ENCODE measurements around the gene FGGY. TPM values are rescaled to one million over a fixed set of nuclear protein-coding genes. Genes with fewer than 3 reads are reported as not detected.

The FGGY gene
- total RNA-seq, 2 experiments from 2014 or later, result 5.6 to 8.1 TPM

- no peaks in the 10 kb centered on the region for H3K36me3 Mint-ChIP-seq (ENCODE audit: low read depth)
- no peak overlapping the region for H3K4me3 Mint-ChIP-seq
- intact Hi-C loops (cut with DNase I, micrococcal nuclease), result no loop called here
- DNase-seq (no peak), ATAC-seq (no peak)
- H3K4me1 Mint-ChIP-seq, result peaks cover 5% of the 10 kb centered on the region
- POLR2A ChIA-PET, result no interaction called here
- no peak overlapping the region for H3K27ac Mint-ChIP-seq
- H3K9me3 Mint-ChIP-seq (ENCODE audit: low read depth), result no peaks in the 10 kb centered on the region
- H3K27me3 Mint-ChIP-seq, result no peaks in the 10 kb centered on the region
- CTCF ChIA-PET, result no interaction called here
These were observed 113.6 kb downstream of the FGGY start for GRCh38 chr1:59410457-59410856.

- Mint-ChIP-seq H3K9me3 (ENCODE audit: low read depth) (no peaks in the 10 kb centered on the region), H3K36me3 (ENCODE audit: low read depth) (no peaks in the 10 kb centered on the region), H3K27me3 (no peaks in the 10 kb centered on the region), H3K27ac (no peak overlapping the region), H3K4me3 (no peak overlapping the region), H3K4me1 (peaks cover 5% of the 10 kb centered on the region)
- POLR2A ChIA-PET, result no interaction called here
- CTCF ChIA-PET, result no interaction called here
- no peak for ATAC-seq
- intact Hi-C loops (cut with DNase I, micrococcal nuclease), result no loop called here
- DNase-seq, result no peak
These were observed 114.3 kb downstream of the FGGY start for GRCh38 chr1:59411147-59411546.

GRCh38 chr1:59412718-59413326, 115.9 kb downstream of the FGGY start:
- Mint-ChIP-seq H3K9me3 (ENCODE audit: low read depth) (no peaks in the 10 kb centered on the region), H3K4me1 (peaks cover 5% of the 10 kb centered on the region), H3K4me3 (no peak overlapping the region), H3K36me3 (ENCODE audit: low read depth) (no peaks in the 10 kb centered on the region), H3K27ac (no peak overlapping the region), H3K27me3 (no peaks in the 10 kb centered on the region)
- ATAC-seq, result no peak
- ChIA-PET POLR2A (no interaction called here), CTCF (no interaction called here)
- intact Hi-C loops (cut with DNase I, micrococcal nuclease), result no loop called here
- no peak for DNase-seq

- Mint-ChIP-seq H3K27ac (no peak overlapping the region), H3K4me3 (no peak overlapping the region), H3K4me1 (peaks cover 5% of the 10 kb centered on the region), H3K36me3 (ENCODE audit: low read depth) (no peaks in the 10 kb centered on the region), H3K9me3 (ENCODE audit: low read depth) (no peaks in the 10 kb centered on the region), H3K27me3 (peaks cover 2% of the 10 kb centered on the region)
- ChIA-PET POLR2A (no interaction called here), CTCF (no interaction called here)
- intact Hi-C loops (cut with DNase I, micrococcal nuclease), result no loop called here
- DNase-seq, result no peak
- no peak for ATAC-seq
These were observed 116.4 kb downstream of the FGGY start for GRCh38 chr1:59413327-59413720.

- Mint-ChIP-seq H3K27ac (no peak overlapping the region), H3K27me3 (peaks cover 3% of the 10 kb centered on the region), H3K4me1 (peaks cover 5% of the 10 kb centered on the region), H3K4me3 (no peak overlapping the region), H3K36me3 (ENCODE audit: low read depth) (no peaks in the 10 kb centered on the region), H3K9me3 (ENCODE audit: low read depth) (no peaks in the 10 kb centered on the region)
- intact Hi-C loops (cut with DNase I, micrococcal nuclease), result no loop called here
- no peak for ATAC-seq
- POLR2A ChIA-PET, result no interaction called here
- no peak for DNase-seq
- CTCF ChIA-PET, result interaction anchor here (0.6 kb wide), 1 partner anchor 705 kb away, joined by 3 read pairs; no protein-coding TSS in a partner anchor
These were observed 117.7 kb downstream of the FGGY start for GRCh38 chr1:59414406-59415133.

- ATAC-seq (no peak), DNase-seq (no peak)
- intact Hi-C loops (cut with DNase I, micrococcal nuclease), result no loop called here
- Mint-ChIP-seq H3K27ac (no peak overlapping the region), H3K4me3 (no peak overlapping the region), H3K27me3 (peaks cover 3% of the 10 kb centered on the region), H3K36me3 (ENCODE audit: low read depth) (no peaks in the 10 kb centered on the region), H3K4me1 (no peaks in the 10 kb centered on the region), H3K9me3 (ENCODE audit: low read depth) (no peaks in the 10 kb centered on the region)
- ChIA-PET CTCF (no interaction called here), POLR2A (no interaction called here)
These were observed 118.5 kb downstream of the FGGY start for GRCh38 chr1:59415286-59415850.

- no peaks in the 10 kb centered on the region for H3K4me1 Mint-ChIP-seq
- ATAC-seq (no peak), DNase-seq (no peak)
- H3K27ac Mint-ChIP-seq, result no peak overlapping the region
- H3K4me3 Mint-ChIP-seq, result no peak overlapping the region
- no peaks in the 10 kb centered on the region for H3K9me3 Mint-ChIP-seq (ENCODE audit: low read depth)
- ChIA-PET POLR2A (no interaction called here), CTCF (no interaction called here)
- no peaks in the 10 kb centered on the region for H3K36me3 Mint-ChIP-seq (ENCODE audit: low read depth)
- intact Hi-C loops (cut with DNase I, micrococcal nuclease), result no loop called here
- peaks cover 3% of the 10 kb centered on the region for H3K27me3 Mint-ChIP-seq
These were observed 119.0 kb downstream of the FGGY start for GRCh38 chr1:59415881-59416280.

- H3K4me3 Mint-ChIP-seq, result no peak overlapping the region
- POLR2A ChIA-PET, result no interaction called here
- H3K27ac Mint-ChIP-seq, result no peak overlapping the region
- CTCF ChIA-PET, result no interaction called here
- intact Hi-C loops (cut with DNase I, micrococcal nuclease), result no loop called here
- no peaks in the 10 kb centered on the region for H3K4me1 Mint-ChIP-seq
- H3K9me3 Mint-ChIP-seq (ENCODE audit: low read depth), result no peaks in the 10 kb centered on the region
- no peak for ATAC-seq
- peaks cover 3% of the 10 kb centered on the region for H3K27me3 Mint-ChIP-seq
- DNase-seq, result no peak
- no peaks in the 10 kb centered on the region for H3K36me3 Mint-ChIP-seq (ENCODE audit: low read depth)
These were observed 120.5 kb downstream of the FGGY start for GRCh38 chr1:59417406-59417805.

GRCh38 chr1:59418363-59419144, 121.7 kb downstream of the FGGY start:
- Mint-ChIP-seq H3K4me1 (no peaks in the 10 kb centered on the region), H3K9me3 (ENCODE audit: low read depth) (no peaks in the 10 kb centered on the region), H3K36me3 (ENCODE audit: low read depth) (no peaks in the 10 kb centered on the region), H3K4me3 (no peak overlapping the region), H3K27me3 (peaks cover 3% of the 10 kb centered on the region), H3K27ac (no peak overlapping the region)
- ChIA-PET POLR2A (no interaction called here), CTCF (no interaction called here)
- DNase-seq (no peak), ATAC-seq (no peak)
- intact Hi-C loops (cut with DNase I, micrococcal nuclease), result no loop called here

GRCh38 chr1:59419361-59420140, 122.7 kb downstream of the FGGY start:
- ChIA-PET POLR2A (no interaction called here), CTCF (interaction anchor here (0.6 kb wide), 1 partner anchor 11 kb away, joined by 3 read pairs; no protein-coding TSS in a partner anchor)
- DNase-seq (no peak), ATAC-seq (no peak)
- no peaks in the 10 kb centered on the region for H3K4me1 Mint-ChIP-seq
- H3K27ac Mint-ChIP-seq, result no peak overlapping the region
- H3K9me3 Mint-ChIP-seq (ENCODE audit: low read depth), result no peaks in the 10 kb centered on the region
- no peak overlapping the region for H3K4me3 Mint-ChIP-seq
- intact Hi-C loops (cut with DNase I, micrococcal nuclease), result no loop called here
- peaks cover 3% of the 10 kb centered on the region for H3K27me3 Mint-ChIP-seq
- H3K36me3 Mint-ChIP-seq (ENCODE audit: low read depth), result no peaks in the 10 kb centered on the region

- DNase-seq, result no peak
- Mint-ChIP-seq H3K4me1 (no peaks in the 10 kb centered on the region), H3K27me3 (peaks cover 3% of the 10 kb centered on the region), H3K27ac (no peak overlapping the region), H3K4me3 (no peak overlapping the region), H3K36me3 (ENCODE audit: low read depth) (no peaks in the 10 kb centered on the region), H3K9me3 (ENCODE audit: low read depth) (no peaks in the 10 kb centered on the region)
- ATAC-seq, result no peak
- ChIA-PET CTCF (no interaction called here), POLR2A (no interaction called here)
- intact Hi-C loops (cut with DNase I, micrococcal nuclease), result no loop called here
These were observed 124.5 kb downstream of the FGGY start for GRCh38 chr1:59421232-59421920.

All from activated CD4-positive, alpha-beta T cell treated with anti-CD3 and anti-CD28 coated beads for 36 hours (primary cell).